Measurements from ENCODE around the gene RBPJ. TPM values are rescaled to one million over a fixed set of nuclear protein-coding genes. Genes with fewer than 3 reads are reported as not detected.

RBPJ gene
- total and polyA plus RNA-seq, 2 of the 8 experiments (the other 6 are each of a cell fraction or from before 2014, with no cell fraction given): 65.5 to 217 TPM

GRCh38 chr4:26379837-26380236, 59.0 kb downstream of the RBPJ start:
- POLR2A ChIA-PET (ENCODE audit: partially characterized antibody): interaction anchor here (1.1 to 1.6 kb wide), 2 partner anchors 9 to 31 kb away, joined by 3 to 7 read pairs; no protein-coding TSS in a partner anchor
- Histone ChIP-seq H3K36me3 (ENCODE audit: control insufficient read depth in 2 of 4, insufficient read depth in 4 of 4, low read length in 3 of 4) (no peaks in the 10 kb centered on the region), H2AFZ (ENCODE audit: low read length) (no peak overlapping the region), H3K9ac (replicated peaks in 1 of 4; ENCODE audit: extremely low read depth in 1 of 4, low read depth in 3 of 4, low read length in 3 of 4) (no peak overlapping the region), H3K23me2 (ENCODE audit: low read depth, low read length) (no peaks in the 10 kb centered on the region), H4K91ac (replicated peaks; ENCODE audit: insufficient read length, low read length) (no peak overlapping the region), H2BK120ac (replicated peaks; ENCODE audit: low read depth, low read length) (no peak overlapping the region), H4K8ac (ENCODE audit: extremely low read depth, insufficient read depth, low read length) (no peak overlapping the region), H3K14ac (ENCODE audit: insufficient read length) (no peak overlapping the region), H3K18ac (ENCODE audit: extremely low read depth, low read length) (no peak overlapping the region), H3K79me1 (ENCODE audit: low read depth, low read length) (0 out of 2 replicates have a peak, but pooled peaks cover 4% of the 10 kb centered on the region), H3K79me2 (ENCODE audit: control insufficient read depth in 1 of 2, insufficient read depth in 2 of 2, low read length in 2 of 2) (peaks cover 20 to 98% of the 10 kb centered on the region in 2 experiments), H3K27ac (ENCODE audit: low read depth, low read length) (no peak overlapping the region), H3K4me3 (ENCODE audit: extremely low read depth in 1 of 4, insufficient read depth in 2 of 4, low read depth in 3 of 4, low read length in 4 of 4) (no peak overlapping the region), H3K4ac (replicated peaks; ENCODE audit: insufficient read length, low read depth, low read length) (no peak overlapping the region), H2BK15ac (ENCODE audit: low read length) (no peak overlapping the region), H2AK5ac (ENCODE audit: low read depth, low read length) (no peak overlapping the region), H3K27me3 (replicated peaks in 1 of 4; ENCODE audit: control insufficient read depth in 3 of 4, extremely low read depth in 1 of 4, insufficient read depth in 3 of 4, low read length in 3 of 4) (no peaks in the 10 kb centered on the region), H3K23ac (ENCODE audit: insufficient read length) (no peak overlapping the region), H3K56ac (replicated peaks; ENCODE audit: insufficient read length, low read depth, low read length) (no peak overlapping the region), H3K4me1 (replicated peaks in 1 of 4; ENCODE audit: control insufficient read depth in 3 of 4, insufficient read depth in 4 of 4, low read length in 3 of 4) (peaks cover 0 to 6% (median 3%) of the 10 kb centered on the region in 4 experiments; a peak in 4 of 7 replicates), H3K4me2 (ENCODE audit: insufficient read depth in 1 of 2, low read depth in 2 of 2, low read length in 2 of 2) (no peak overlapping the region), H4K20me1 (replicated peaks in 1 of 2; ENCODE audit: control insufficient read depth in 1 of 2, insufficient read depth in 2 of 2, low read length in 2 of 2) (peaks cover 10 to 14% of the 10 kb centered on the region in 2 experiments), H2BK20ac (ENCODE audit: low read length) (no peak overlapping the region), H2BK12ac (ENCODE audit: low read depth, low read length) (no peak overlapping the region), H3K9me3 (ENCODE audit: insufficient read depth in 2 of 2, low read depth in 1 of 2, low read length in 1 of 2) (no peaks in the 10 kb centered on the region), H2BK5ac (ENCODE audit: low read depth, low read length) (no peak overlapping the region), H4K5ac (ENCODE audit: insufficient read length, low read depth, low read length) (no peak overlapping the region)
- no peak for FAIRE-seq
- WGBS, 2 experiments (ENCODE audit: extremely low coverage in 1 of 2, insufficient coverage in 1 of 2, insufficient read length in 1 of 2, insufficient replicate concordance in 2 of 2, low coverage in 1 of 2, low lambda C conversion rate in 2 of 2, missing lambda C conversion rate in 1 of 2): 90% methylated on average over 2 of the region's 2 CpGs; no CpG with 5 or more reads in 1 of the 2 experiments
- CTCF ChIA-PET (ENCODE audit: partially characterized antibody): interaction anchor here (0.6 to 1.0 kb wide), 3 partner anchors 9 to 827 kb away, joined by 3 read pairs; no protein-coding TSS in a partner anchor
- no peak for DNase-seq (ENCODE audit: low read depth in 1 of 2, low spot score in 2 of 2)
- TF ChIP-seq TAF1 (IDR thresholded peaks at IDR 0.05; ENCODE audit: low read depth, low read length) (no peak), ASH2L (IDR thresholded peaks at IDR 0.05; ENCODE audit: low read length) (no peak), JUN (IDR thresholded peaks at IDR 0.05; ENCODE audit: low read depth, low read length) (no peak), GTF2F1 (IDR thresholded peaks at IDR 0.05; ENCODE audit: borderline replicate concordance, low read depth, low read length) (no peak), CTBP2 (IDR thresholded peaks at IDR 0.05; ENCODE audit: borderline replicate concordance, insufficient read depth, insufficient read length, low read length) (no peak), BACH1 (IDR thresholded peaks at IDR 0.05; ENCODE audit: low read length) (no peak), RFX5 (IDR thresholded peaks at IDR 0.05; ENCODE audit: borderline replicate concordance, low read depth, low read length) (no peak), POU5F1 (IDR thresholded peaks at IDR 0.05; ENCODE audit: low read depth, low read length) (no peak), CBX8 (IDR thresholded peaks at IDR 0.05; ENCODE audit: borderline replicate concordance, low read depth, low read length) (no peak), GABPA (IDR thresholded peaks at IDR 0.05; ENCODE audit: borderline replicate concordance, insufficient read depth, low read length) (no peak), TEAD4 (IDR thresholded peaks at IDR 0.05; ENCODE audit: low read depth, low read length) (no peak), ATF3 (IDR thresholded peaks at IDR 0.05; ENCODE audit: insufficient read depth, low read depth, low read length) (no peak), TAF7 (optimal IDR thresholded peaks at IDR 0.05; ENCODE audit: borderline replicate concordance, low read depth, low read length) (no peak), POLR2AphosphoS5 (IDR thresholded peaks at IDR 0.05; ENCODE audit: low read depth, low read length) (no peak)

Data from H1 (cell line).